Fibroblast of skin of left quadriceps (primary cell): ENCODE data around the gene CNTFR.

Experiments
- DNase-seq, 2 experiments: peaks; one replicate each; pipeline ENCODE4 v3.0.0-alpha.2; 2013; ENCODE audit warnings: low read depth in 2 of 2

The CNTFR gene

DNA sequence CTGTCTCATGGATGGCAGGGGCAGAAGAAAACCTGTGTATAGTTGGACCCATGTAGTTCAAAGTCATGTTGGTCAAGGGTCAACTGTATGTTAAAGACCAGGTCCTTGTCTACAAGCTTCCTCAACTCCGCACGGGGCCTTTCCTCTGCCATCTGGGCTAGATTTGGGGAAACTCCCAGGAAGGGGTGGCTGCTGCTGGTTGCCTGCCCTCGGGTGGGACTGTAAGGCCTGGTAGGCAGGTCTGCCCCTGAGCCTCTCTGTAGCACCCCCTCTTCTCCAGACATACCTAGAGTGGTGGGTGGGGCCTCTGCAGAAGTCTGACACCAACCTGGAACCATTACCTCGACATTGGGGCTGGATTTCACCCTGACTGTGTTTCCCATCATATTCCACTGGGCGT, 82.0 kb downstream of the CNTFR start:
- no peak for DNase-seq

DNA sequence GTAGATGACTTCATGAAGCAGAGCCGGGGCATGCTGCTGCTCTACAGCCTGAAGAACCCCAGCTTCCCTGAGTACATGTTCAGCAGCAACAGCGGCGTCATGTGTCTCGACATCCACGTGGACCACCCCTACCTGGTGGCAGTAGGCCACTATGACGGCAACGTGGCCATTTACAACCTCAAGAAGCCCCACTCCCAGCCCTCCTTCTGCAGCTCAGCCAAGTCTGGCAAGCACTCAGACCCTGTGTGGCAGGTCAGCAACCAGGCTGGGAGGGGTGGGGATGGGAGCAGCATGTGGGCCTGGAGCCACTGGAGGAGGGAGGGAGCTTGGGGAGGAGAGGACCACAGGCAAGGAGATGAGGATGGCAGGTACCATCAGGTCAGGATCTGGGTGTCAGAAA, 82.9 kb downstream of the CNTFR start:
- no peak for DNase-seq

DNA sequence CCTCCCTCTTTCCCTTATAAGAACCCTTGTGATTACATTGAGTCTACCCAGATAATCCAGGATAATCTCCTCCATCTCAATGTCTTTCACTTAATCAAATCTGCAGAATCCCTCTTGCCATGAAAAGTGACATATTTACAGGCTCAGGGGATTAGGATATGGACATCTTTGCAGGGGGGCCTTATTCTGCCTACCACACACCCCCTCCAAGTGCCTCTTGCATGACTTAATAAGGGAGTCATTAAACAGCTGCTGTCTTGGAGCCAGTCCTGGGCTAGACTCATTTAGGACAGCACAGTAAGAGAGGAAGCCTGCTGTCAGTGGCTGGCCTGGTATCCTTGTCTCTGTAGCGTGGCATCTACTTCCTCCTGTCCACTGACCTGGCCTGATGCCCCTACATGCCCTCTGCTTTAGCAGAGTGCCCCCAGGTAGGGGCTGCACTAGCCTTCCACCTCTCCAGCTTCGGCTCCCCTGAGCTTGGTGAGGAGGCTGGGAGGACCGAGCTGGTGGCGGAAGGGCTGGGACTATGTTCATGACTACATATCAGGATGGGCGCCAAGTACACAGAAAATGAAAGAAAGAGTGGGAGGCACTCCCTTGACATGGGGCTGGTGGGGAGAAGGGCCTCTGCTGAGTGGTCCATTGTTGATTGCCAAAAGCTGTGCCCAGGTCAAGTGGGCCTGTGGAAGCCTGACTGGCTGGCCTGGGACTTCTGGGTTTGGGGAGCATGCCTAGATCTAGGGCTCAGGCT, 84.0 kb downstream of the CNTFR start:
- DNase-seq = no peak

DNA sequence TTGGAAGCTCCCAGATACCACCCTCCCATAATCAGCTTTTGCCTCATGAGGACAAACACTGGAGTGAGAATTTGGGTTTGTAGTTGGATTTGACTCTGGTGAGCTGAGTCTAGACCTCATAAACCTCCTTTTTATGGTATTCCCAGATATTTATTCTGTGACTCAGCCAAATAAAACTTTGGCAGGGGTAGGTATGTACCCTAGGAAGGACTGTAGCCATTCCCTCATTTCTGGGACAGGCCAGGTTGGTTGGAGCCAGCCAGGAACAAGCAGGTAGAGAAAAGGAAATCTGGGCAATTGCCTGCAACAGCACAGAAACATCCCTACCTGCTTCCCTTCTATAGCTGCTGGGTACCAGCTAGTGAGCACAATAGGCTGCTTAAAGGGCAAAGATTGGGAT, 86.1 kb downstream of the CNTFR start:
- no peak for DNase-seq

DNA sequence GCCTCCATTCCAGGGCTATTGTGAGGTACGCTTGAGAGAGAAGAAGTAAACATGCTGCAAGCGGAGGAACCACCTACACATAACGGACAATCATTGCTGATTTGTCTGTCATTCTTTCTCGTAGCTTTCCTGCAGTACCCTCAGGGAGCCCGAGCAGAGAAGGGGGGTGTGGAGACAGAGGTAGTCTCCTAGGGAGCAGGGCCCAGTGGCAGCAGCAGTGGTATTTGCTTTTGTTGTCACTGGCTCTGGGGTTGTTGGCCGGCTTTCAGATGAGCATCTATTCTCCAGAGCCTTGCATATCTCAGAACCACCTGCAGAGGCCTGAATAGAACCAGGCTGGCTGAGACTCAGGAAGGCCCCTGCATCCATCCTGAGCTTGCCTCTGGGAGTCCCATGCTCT, 86.6 kb downstream of the CNTFR start:
- DNase-seq = no peak

DNA sequence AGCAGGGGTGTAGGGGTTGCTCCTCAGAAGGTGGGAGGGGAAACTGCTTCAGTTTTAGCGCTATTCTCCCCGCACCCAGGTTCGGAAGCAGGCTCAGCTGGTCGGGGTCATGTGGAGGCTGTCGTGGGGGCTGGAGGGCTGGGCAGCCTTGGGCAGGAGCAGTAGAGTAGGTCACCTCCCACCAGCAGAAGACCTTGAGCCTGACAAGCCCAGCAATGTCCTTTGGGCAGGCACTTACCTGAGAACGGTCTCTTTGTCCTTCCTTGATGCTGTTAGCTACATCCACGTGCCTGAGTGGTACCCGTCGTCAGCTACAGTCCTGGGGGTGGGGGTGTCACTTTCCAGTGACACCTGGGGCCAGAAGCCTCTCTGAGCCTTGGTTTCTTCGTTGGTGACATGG, 87.1 kb downstream of the CNTFR start:
- no peak for DNase-seq

DNA sequence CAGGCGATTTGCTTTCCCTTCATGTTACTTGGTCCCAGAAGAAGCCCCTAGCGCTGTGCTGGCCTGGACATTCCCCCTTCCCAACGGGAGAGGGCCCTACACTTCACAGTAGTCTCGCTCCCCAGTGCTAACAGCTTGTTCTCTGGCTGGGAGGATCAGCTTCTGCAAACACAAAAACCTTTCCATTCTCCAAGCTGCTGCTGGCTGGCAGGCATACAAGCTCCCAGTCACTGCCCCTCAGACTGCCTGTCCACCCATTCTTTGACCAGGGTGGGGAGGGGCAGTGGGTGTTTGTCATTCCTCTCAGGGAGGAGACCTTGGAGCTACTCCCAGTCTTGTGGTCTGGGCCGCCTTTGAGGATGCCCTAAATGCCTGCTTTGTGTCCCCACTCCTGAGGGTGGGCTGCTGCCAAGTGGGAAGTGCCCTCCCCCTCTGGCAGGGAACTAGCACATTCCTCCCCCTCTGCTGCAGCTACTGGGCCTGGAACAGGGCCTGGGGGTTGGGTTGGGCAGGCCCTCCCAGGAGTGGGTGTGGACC, 87.6 kb downstream of the CNTFR start:
- no peak for DNase-seq
